ENCODE measurements around the gene PFKFB2.

PFKFB2 gene

GRCh38 chr1:207021876-207022596 lies 31.0 kb upstream of the PFKFB2 start:
- DNase-seq (ENCODE audit: low read depth): no peak

- no peak for DNase-seq (ENCODE audit: low read depth)
Observed at GRCh38 chr1:207022996-207023679, 29.9 kb upstream of the PFKFB2 start.

DNA sequence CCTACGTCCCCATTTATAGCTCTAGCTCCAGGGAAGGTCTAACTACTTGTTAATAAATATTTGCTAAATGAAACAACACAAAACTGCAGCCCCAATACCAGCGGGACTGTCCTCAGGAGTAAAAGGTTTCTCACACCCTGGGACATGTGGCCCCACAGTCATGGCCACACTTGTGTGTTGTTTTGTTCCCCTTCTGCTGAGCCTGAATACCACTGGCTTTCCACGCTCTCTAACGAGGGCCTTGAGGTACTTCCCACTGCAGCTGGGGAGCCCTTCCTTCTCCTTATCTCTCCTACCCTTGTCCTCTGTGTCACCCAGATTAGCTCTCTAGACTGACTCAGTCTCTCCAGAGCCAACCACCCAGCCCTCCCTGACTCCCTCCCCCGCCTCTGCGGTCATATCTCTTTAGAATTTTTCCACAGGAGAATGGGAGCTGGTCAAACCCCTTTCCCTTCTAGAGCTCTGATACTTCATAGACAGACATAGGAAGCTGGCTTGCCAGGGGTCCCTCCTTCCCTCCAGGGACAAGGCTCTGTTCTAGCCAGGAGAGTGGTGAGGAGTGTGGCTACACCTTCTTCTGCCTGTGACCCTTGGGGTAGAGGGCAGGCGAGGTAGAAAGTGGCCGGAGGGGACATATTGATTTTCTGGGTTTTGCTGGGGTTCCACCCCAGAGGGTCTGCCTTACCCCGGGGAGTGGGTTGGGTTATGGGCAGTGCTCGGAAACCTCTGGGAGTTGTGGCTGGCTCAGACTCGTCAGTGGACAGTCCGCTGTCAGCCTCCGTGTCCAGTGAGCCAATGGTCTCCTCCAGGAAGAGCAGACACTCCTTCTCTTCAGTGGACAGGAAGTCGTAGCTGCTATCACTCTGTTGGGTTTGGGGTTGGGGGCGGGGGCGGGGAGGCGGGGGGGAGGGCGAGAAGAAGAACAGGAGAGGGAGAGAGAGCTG lies 28.6 kb upstream of the PFKFB2 start:
- no peak for DNase-seq (ENCODE audit: low read depth)

GRCh38 chr1:207025146-207025880 lies 27.8 kb upstream of the PFKFB2 start:
- no peak for DNase-seq (ENCODE audit: low read depth)

DNA sequence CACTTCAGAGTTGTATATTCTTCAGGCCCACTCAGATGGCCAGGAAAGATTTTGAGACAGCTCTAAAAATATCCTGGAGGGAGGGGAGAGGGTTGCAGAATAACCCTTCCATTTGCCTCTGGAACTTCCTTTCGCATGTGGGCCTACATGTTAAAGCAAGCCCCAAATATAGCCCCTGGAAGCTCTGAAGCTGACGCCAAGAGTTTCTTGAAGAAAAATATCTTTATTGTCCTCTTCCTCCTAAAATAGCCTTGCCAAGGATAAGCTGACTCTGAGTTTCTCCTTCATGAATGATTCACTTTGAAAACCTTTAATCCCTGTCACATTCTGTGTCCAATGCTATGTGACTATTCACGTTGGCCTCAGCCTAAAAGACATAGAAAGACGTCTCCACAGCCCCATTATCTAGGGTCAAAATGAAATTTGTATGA lies 27.0 kb upstream of the PFKFB2 start:
- DNase-seq (ENCODE audit: low read depth): no peak

DNA sequence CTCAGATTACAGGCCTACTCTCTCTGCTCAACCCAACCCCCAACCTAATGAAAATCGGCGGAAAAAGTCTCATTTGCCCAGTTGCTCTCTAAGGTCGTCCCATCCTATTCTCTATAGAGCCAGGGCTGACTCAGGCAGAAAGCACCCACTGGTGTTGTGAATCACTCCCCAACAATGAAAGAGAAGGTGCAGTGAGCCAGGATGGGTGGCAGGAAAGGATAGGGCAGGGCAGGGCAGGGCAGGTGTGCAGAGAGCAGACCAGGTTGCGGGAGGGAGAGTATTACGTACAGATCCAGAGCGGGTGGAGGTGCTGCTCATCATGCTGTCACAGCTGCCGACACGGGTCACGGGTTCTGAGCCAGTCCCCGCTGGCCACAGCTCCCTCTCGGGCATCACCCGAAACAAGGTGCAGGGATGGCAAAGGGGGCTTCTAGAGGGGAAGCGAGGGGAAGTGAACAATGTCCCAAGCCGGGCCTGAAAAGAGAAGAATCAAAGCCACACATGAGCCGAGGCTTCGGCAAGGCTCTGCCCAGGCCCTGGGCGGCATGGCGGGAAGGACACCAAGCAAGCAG lies 25.8 kb upstream of the PFKFB2 start:
- DNase-seq (ENCODE audit: low read depth): no peak

- DNase-seq (ENCODE audit: low read depth): no peak
Observed at GRCh38 chr1:207027921-207028320, 25.2 kb upstream of the PFKFB2 start.

DNA sequence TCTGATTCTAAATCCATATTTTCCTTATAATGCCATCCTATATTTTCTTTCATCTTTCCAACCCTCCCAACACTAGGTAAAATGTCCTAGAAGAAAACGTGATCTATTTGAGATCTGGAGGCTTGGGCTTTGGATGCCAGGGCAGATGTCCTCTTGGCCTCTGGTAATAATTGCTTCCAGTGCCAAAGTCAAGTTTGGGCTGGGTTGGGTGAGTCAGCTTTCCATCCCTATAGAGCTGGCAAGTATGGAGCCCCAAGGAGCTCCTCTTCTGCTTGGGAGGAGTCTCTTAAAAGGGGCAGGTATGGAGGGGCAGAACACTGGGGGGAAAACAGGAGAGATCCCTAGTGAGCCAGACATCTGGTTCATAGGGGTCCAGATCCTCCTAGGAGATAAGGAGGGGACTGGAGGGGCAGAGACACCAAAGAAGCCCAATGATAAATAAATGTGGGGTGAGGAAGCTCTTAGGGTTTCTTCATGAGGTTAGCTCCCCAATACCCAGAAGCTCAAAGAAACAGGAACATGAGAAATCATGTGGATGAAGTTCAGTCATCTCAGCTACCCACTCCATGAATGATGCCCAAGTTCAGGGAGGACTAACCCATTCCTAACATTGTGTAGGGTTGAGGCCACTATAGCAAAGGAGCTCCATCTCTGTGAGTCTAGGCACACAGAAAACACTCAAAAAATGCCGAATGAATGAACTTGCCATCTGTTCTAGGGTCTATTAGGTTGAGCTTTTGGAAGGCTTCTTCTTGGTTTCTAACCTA lies 24.0 kb upstream of the PFKFB2 start:
- no peak for DNase-seq (ENCODE audit: low read depth)

GRCh38 chr1:207029701-207030521 lies 23.2 kb upstream of the PFKFB2 start:
- no peak for DNase-seq (ENCODE audit: low read depth)

GRCh38 chr1:207030522-207031009 lies 22.5 kb upstream of the PFKFB2 start:
- no peak for DNase-seq (ENCODE audit: low read depth)

GRCh38 chr1:207031016-207031415 lies 22.1 kb upstream of the PFKFB2 start:
- DNase-seq (ENCODE audit: low read depth): no peak

DNA sequence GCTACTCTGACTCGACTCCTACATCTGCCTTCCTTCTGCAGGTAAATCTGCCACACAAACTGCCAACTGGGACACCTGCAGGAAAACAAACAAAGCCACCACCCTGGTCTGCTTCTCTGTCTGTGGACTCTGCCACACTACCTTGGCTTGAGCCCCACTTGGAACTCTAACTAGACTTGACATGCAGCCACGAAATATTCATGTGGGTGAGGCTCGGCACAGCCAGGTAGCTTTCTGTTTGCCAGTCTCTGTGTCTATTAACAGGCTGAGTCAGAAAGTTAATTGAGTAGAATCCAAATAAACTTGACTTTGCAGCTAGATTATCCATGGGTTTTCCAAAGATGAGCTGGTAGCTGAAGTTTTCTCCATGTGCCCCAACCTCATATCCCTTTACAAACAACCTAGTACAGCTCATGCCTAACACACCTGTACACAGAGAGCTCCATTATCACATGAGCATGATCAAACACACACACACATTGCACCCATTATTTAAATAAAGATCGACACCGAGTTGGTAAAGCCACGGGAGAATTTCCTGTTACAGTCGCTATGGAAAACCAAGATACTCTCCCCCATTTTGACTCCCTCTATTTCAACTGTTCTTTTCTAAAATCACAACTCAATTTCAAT lies 21.3 kb upstream of the PFKFB2 start:
- no peak for DNase-seq (ENCODE audit: low read depth)

GRCh38 chr1:207032528-207033017 lies 20.5 kb upstream of the PFKFB2 start, which contains the start of gene C1orf116:
Gene C1orf116, minus strand, starts transcription at chr1:207032756. Its CDS starts 5,158 bp downstream, at chr1:207027598.
- no peak for DNase-seq (ENCODE audit: low read depth)

GRCh38 chr1:207033302-207033701 lies 19.8 kb upstream of the PFKFB2 start:
- no peak for DNase-seq (ENCODE audit: low read depth)

DNA sequence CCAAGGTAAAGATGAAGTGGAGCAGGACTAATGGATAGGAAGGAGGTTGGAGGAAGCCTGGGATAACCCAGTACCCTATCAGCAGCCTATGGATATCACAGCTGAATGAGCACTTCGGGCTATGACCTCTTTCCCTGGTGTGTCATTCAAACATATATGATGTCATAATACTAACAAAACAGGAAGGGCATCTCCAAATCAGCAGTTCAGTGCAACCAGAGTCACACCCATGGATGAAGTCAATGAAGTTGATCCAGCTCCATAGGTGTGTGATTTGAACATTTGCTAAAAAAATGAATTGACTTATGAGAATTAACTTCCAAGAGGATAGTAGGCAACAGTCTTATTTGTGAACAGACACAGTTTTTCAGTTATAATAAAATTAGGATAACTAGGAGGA lies 18.9 kb upstream of the PFKFB2 start:
- no peak for DNase-seq (ENCODE audit: low read depth)

GRCh38 chr1:207034998-207035397 lies 18.1 kb upstream of the PFKFB2 start:
- no peak for DNase-seq (ENCODE audit: low read depth)

DNA sequence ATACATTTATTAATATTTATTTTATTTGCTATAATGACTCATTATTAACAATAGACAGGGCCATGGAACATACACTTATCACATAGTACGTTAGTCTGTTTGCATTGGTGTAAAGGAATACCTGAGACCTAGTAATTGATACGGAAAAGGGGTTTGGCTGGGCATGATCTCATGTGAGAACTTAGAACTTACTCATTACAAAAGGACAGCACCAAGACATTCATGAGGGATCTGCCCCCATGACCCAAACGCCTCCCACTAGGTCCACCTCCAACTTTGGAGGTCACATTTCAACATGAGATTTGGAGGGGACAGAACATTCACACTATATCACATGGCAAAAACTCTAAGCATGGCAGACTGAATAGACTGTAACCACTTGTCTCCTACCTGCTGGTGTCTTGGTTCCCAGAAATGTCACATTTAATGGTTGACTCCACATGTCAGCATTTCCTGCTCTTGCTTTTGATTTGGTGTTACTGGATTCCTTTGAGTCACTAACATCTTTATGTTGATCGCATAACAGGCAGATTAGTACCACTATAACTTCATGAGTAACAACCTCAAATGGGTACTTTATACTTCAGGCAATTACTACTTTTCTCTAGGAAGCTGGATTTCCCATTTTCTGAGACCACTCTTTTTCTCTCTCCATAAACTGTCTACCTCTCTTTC lies 17.1 kb upstream of the PFKFB2 start:
- no peak for DNase-seq (ENCODE audit: low read depth)

DNA sequence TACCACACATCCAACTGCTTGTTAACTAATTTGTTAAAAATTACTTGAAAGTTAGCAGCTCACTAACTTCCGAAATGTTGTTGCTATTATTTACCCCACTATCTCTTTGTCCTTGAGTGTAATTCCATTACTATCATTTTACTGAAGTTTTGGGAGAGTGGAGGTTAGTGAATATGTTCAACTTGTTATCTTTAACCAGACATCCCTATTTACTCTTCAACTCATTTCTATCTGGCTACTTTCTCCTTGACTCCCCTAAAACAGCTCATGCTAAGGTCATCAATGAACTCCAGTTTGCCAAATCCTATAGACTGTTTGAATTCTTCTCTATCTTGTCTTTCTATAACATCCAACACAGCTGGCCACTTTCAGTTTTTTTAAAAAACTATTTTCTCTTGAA lies 16.2 kb upstream of the PFKFB2 start:
- no peak for DNase-seq (ENCODE audit: low read depth)
